Left forelimb (tissue), 1 donor: ENCODE measurements around the gene DENND2D.
"Not testable (repeated sequence)": the region's sequence is repeated elsewhere in the genome, so short reads cannot be mapped to it uniquely, and the experiment has no call there.

Experiments used
- DNase-seq: peaks from one replicate; pipeline ENCODE4 v3.0.0-alpha.2; 2018; ENCODE audit warnings: low spot score

DENND2D gene

DNA sequence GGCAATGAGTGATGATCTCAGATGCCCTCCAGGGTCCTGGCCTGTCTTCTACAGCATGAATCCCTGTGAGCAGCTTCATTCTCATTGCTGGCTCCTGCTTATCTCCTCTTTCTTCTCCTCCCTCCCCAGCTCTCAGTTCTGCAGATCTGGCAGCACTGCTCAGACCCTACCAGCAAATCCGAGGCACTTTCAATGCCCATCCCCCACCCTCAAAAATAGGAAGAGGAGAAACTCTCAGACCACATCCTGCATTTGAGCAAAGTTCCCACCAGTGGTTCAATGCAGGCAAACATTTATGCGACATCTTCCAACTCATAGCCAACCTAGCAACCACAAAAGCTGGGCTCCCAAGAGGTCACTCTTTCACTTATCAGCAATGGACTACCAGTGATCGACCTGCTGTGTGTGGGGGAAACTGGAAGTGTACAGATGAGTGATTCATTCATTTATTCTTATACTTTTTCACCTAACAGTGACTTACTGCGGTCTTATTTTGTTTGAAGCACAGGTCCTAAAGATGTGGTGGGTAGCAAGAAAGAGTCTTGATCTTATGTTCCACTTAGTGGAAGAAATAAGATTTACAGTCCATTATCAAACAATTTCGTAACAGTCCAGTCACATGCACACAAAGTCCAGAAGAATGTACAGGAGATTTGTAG lies 21.3 kb upstream of the DENND2D start:
- no peak for DNase-seq

GRCh38 chr1:111221276-111221632 lies 20.8 kb upstream of the DENND2D start:
- DNase-seq: no peak

- DNase-seq: no peak
Measured at GRCh38 chr1:111220302-111220890, 19.9 kb upstream of the DENND2D start.

- DNase-seq: no peak
Measured at GRCh38 chr1:111219557-111220286, 19.3 kb upstream of the DENND2D start.

- no peak for DNase-seq
Measured at GRCh38 chr1:111218701-111219556, 18.5 kb upstream of the DENND2D start.

DNA sequence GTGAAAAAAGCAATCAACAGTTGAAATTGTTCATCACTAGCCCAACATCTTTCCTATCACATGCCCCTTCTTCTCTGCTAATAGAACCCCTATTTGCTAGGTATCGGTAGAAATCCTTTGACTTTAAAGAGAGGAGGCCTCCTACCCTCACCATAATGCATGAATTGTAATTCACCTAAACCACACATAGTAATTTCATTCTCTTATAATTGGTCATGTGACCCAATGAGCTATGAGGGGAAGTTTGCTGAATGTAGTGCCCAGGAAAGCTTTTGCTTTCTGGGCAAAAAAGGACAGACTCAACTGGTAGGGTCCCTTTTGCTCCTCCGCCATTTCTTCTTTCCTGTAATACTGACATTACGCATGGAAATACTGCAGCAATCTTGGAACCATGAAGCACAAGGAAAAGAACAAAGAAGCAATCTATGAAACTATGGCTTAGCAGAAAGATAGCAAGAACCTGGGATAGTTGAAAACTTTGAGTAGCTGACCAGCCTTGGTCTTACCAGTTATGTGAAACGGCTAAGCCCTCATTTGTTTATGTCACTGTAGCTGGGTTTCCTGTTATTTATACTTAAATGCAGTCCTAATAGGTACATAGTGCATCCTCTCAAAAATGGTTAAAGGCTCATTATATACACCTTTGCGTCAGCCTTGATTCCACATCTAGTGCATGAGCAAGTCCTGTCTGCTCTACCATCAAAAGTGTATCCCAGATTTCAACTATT lies 16.9 kb upstream of the DENND2D start:
- DNase-seq: no peak

DNA sequence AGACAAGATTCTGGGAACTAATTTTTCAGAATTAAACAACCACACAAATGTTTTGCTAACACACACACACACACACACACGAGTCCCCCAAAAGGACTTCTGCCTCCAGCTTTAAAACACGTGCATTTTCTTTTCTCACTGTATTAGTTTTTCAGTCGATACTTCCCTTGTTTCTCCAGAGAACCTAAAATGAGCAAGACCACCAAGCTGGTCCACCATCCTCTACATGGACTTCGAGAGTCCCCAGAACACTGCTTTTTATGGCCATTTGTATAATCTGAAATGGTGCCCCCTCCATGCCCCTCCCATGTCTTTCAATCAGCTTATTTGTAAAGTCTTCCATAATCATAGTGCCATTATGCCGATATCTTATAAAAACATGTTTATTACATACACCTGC lies 16.3 kb upstream of the DENND2D start:
- no peak for DNase-seq

DNA sequence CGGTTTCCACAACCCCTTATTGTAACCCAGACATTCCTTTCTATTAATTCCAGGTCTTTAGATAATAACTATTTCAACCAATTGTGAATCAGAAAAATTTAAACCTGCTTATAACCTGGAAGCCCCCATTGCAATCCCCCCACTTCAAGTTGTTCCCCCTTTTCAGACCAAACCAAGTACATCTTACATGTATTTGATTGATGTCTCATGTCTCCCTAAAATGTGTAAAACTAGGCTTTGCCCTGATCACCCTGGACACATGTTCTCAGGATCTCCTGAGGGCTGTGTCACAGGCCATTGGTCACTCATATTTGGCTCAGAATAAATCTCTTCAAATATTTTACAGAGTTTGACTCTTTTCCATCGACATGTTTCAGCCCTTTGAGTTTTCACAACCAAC lies 14.8 kb upstream of the DENND2D start:
- not testable (repeated sequence) for DNase-seq

- DNase-seq: no peak
Measured at GRCh38 chr1:111214884-111215283, 14.4 kb upstream of the DENND2D start.

DNA sequence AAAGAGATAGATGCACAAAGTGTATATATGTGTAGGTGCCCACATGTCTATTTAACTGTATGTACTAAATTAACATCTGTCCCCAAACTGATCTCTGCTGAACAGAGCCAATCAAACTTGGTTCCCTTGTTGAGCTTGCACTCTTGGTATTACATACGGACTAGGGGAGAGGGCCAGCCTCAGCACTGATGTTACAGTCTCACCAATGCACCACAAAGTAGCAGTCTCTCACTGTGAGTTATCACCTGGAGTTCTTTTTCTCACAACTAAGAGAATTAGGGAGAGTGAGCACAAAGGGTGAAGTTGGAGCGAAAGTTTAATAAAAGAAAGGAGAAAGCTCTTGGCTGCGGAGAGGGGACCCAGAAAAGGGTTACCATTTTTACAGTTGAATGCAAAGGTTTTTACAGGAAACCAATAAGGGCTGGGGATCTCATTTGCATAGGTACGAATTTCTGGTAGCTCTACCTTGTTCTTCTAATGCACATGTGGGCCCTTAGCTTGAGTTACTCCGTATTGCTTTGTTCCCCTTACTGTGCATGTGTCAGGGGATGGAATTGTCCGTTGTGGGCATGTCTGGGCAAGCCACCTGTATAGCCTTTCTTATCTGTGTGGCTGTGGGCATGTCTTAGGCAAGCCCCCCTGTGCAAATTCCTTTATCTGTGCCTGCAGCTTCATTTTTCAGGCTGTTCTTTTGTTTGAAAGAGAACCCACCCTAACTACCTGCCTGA lies 13.8 kb upstream of the DENND2D start:
- no peak for DNase-seq

DNA sequence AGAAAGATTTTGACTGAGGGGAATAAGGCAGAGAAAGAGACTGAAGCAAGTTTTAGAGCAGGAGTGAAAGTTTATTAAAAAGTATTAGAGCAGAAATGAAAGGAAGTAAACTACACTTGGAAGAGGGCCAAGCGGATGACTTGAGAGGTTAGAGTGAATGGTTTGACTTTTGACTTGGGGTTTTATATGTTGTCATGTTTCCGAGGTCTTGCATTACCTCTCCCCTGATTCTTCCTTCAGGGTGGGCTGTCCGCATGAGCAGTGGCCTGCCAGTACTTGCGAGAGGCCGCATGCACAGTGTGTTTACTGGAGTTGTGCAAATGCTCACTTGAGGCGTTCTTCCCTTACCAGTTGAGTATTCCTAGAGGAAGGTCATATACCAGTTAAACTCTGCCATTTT lies 13.0 kb upstream of the DENND2D start:
- DNase-seq: no peak

- no peak for DNase-seq
Measured at GRCh38 chr1:111212634-111213335, 12.3 kb upstream of the DENND2D start.

GRCh38 chr1:111211921-111212320 lies 11.5 kb upstream of the DENND2D start:
- DNase-seq: no peak

- DNase-seq: no peak
Measured at GRCh38 chr1:111209622-111210021, 9.2 kb upstream of the DENND2D start.

DNA sequence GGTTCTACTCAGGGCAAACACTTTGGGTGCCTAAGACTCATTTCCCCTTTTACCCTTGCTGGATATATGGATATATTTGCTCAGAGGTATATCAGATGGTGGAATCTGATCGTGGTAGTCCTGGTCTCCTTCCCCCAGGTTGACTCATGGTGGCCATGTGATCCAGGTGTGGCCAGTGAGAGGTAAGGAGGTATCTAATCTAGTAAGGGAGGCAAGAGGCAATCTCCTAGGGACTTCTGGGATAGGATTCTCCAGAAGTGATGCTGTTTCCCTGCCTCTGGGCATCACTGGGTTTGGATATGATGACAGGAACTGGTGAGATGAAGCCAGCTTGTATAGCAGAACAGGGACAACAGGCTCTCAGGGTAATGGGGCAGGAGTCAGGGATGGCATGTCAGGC lies 8.5 kb upstream of the DENND2D start:
- DNase-seq: no peak

DNA sequence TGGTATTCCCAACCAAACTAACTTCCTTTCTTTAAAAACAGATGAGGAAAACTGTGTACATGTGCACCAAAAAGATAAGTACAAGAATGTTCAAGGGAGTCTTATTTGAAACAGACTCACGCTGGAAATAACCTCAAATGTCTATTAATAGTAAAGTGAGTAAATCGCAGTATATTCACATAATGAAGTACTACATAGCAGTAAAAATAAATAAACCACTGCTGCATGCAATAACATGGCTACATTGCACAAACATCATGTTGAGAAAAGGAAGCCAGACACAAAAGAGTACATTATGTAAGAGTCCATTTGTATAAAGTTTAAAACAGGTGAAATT lies 5.2 kb upstream of the DENND2D start:
- no peak for DNase-seq

DNA sequence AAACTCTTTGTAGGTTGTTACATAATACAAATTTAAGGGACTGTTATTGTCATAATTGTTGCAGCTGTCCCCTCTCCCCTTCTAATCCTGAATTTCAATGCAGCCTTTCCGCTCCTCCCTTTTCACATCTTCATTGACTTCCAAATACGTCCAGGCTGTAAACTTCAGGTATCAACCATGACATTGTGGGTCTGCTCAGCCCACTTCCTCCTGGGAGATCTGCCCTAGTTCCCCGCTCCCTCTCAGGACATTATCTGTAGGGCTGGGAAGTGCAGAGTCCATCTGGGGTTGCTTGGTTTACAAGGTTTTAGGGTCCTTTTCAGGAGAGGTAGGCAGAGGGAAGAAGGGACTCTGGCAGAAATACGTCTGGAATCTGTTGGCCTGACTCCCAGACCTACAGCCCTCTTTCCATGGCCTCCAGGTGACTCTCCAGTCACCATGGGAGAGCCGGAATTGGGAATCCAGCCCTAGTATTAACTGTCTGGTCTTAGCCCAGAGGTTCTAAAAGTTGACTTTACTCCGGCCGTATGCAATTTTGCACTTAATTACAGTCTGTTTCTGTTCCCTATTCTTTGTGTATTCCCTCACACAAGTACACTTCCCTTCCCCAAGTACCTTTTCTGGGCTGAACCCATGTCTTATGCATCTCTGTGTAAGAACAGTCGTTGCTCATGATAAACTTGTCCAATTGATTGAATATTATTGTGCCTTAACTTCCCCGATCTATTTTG lies 4.7 kb upstream of the DENND2D start:
- no peak for DNase-seq

DNA sequence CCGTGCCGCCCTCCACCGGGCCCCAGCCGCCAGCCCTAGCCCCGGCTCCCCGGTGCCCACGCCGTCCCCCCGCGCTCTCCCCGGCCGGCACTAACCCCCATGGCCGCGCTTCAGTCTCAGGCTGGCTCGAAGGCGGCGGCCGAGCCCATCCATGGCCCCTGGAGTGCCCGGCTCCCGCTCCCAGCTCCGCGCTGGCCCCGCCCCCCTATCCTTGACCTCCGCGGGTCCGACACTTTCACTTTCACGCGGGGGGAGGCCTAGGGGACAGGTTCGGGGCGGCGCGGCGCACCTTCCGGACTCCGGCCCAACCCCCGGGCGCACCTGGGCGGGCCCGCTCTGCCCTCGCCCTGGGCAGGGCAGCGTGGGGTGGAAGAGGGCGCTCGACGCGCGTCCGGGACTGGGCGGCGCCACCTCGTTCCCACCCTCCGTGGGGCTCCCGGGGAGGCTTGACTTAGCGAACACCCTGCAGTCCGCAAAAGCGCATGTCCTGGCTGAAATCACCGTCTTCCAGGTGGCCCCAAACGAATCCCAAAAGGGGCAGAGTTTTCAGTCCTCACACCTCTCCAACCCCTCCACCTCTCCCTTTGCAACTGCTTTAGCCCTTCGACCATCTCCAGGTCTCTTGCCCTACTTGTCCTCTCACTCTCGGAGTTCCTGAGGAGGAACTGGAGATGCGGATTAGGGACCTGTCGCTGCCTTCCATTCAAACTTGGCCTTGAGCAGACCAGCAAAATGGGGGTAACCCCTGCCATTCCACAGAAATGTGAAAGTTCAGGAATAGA lies 3.9 kb upstream of the DENND2D start:
- DNase-seq: no peak

DNA sequence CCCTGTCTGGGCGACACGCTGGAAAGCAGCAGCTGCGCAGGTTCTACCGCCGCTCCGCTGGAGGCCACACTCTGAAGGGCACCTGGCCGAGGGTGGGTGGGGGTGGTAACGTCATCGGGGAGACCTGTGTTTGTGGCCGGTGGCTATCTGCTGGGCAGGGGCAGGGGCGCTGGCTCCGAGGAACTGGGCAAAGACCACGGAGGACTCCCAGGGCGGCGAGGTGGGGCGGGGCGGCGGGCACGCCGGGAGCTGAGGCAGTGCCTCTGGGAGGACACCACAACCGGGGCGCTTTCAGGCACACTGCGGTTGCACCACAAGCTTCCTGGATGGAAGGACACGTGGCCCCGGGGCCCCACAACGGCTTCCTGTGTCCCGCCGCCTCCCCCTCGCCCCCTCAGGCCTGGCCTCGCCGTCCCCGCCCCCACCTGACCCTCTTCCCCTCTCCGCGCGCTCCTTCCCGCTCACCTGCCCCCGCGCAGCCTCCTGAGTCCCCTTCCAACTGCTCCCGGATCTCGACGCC lies 3.3 kb upstream of the DENND2D start:
- no peak for DNase-seq
